ENCODE results near the gene MKLN1.
"Not testable (repeated sequence)": the region's sequence is repeated elsewhere in the genome, so short reads cannot be mapped to it uniquely, and the experiment has no call there.

MKLN1 gene

DNA sequence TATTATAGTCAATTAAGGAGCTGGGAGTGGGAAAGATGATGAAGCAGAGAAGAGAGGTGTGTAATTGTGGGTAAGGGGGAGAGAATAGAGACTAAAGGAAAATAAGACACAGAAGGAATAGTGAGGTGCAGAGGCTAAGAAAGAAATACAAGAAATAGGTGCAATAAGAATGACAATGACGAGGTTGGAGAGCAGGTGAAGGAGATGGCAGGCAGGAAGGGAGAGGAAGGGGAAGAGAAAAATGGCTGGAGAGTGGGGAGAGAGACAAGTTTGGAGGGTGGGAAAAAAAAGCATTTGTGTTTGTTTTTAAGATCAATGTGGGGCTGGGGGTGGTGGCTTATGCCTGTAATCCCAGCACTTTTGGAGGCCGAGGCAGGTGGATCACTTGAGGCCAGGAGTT lies 27.6 kb upstream of the MKLN1 start:
- DNase-seq (ENCODE audit: low read depth, low spot score) = no peak
- TF ChIP-seq, protein P1, sequence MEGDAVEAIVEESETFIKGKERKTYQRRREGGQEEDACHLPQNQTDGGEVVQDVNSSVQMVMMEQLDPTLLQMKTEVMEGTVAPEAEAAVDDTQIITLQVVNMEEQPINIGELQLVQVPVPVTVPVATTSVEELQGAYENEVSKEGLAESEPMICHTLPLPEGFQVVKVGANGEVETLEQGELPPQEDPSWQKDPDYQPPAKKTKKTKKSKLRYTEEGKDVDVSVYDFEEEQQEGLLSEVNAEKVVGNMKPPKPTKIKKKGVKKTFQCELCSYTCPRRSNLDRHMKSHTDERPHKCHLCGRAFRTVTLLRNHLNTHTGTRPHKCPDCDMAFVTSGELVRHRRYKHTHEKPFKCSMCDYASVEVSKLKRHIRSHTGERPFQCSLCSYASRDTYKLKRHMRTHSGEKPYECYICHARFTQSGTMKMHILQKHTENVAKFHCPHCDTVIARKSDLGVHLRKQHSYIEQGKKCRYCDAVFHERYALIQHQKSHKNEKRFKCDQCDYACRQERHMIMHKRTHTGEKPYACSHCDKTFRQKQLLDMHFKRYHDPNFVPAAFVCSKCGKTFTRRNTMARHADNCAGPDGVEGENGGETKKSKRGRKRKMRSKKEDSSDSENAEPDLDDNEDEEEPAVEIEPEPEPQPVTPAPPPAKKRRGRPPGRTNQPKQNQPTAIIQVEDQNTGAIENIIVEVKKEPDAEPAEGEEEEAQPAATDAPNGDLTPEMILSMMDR (IDR thresholded peaks at IDR 0.05; ENCODE audit: low read depth, low read length) = no peak
- in situ Hi-C loops (cut with HindIII; ENCODE audit: low sequenced_read_pairs) = no loop called here
- H3K4me3 ChIP-seq (ENCODE audit: low read depth, low read length) = no peak overlapping the region

DNA sequence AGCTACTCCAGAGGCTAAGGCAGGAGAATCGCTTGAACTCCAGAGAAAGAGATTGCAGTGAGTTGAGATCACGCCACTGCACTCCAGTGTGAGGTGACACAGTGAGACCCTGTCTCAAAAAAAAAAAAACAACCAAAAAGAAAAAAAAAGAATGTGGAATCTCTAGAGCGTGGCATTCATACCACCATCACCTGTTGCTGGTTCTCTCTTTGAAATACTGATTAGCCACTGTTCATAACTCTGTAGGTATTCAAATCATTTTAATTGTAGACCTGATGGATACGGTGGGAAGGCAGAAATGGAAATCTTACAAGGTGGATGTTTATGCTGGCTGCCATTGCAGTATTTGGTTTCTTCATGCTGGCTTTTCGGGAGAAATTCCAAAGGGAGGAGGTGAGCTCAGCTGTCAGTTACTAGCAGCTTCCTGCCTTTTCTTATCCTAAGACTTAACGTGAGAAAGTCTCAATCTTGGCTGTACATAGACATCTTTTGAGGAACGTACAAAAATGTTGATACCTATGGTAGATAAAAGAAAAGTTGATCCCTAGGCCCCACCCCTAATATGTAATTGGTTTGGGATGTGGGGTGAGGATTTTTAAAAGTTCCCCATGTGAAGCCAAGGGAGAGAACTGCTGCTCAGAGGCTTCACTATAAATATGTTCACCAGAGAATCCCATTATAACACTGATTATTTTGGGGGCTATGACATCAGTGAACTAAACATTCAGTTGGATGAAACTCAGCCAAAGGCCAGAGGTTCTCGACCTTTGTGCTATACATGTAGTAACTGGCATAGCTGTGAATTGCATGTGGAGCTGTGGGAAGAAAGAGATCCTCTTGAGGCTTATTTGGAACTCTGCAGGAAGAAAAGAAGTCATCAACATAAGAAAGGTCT lies 26.9 kb upstream of the MKLN1 start:
- TF ChIP-seq, protein P1 (IDR thresholded peaks at IDR 0.05; ENCODE audit: low read depth, low read length) = no peak
- H3K4me3 ChIP-seq (ENCODE audit: low read depth, low read length) = no peak overlapping the region
- in situ Hi-C loops (cut with HindIII; ENCODE audit: low sequenced_read_pairs) = no loop called here
- no peak for DNase-seq (ENCODE audit: low read depth, low spot score)

DNA sequence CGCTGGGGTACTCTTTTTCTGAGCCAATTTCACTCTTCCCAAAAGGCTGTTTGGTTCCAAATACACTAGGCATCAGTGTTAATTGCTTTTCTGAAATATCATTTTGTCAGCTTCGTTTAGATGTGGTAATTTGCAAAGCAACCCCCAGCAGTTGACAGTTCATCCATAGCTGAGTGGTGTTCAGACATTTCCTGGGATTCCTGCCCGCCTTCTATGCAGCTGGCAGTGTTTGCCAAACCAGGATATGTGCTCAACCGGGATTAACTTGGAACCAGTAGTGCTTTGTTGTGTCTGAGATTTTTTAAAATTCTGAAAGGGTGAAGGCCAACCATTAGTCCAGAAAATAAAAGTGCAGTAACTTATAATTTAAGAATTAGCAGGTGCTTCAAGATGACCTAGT lies 25.2 kb upstream of the MKLN1 start:
- DNase-seq (ENCODE audit: low read depth, low spot score) = no peak
- TF ChIP-seq, protein P1 (IDR thresholded peaks at IDR 0.05; ENCODE audit: low read depth, low read length) = no peak
- in situ Hi-C loops (cut with HindIII; ENCODE audit: low sequenced_read_pairs) = no loop called here
- H3K4me3 ChIP-seq (ENCODE audit: low read depth, low read length) = no peak overlapping the region

DNA sequence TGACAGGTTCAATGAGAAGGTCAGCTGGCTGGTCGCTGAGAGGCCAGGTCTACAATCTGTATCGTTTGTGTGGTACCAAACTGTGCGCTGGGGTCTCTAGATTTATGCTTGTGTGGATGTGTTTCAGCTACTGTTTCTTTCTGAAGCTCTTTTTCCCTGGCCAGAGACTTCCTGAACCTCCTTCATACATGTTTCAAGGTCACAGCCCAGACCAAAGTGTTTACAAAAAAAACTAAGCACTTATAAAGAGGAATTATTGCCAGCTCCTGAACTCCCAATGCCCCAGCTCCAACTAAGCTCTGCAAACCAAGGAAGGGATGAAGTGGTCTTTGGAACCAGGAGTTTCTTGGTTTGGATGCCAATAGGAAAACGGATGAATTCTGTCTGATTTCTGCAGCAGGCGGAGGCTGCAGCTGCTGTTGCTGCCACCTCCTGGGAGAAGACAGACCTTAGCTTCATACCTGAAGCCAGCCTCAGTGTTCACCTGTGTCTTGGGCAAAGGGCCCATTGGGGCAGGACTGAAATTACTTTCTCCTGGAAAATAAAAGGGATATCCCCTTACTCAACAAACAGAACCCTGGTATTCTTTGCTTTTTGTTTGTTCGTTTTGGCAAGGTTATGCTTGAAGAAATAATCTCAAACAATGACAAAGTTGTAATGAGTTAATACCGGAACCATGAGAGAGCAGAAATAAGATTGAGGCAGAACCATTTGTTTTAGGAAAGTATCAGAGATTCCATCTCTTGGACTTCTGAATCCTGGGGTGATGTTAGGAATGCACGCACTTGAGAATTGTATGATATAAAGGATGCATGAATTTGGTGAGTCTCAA lies 24.6 kb upstream of the MKLN1 start:
- TF ChIP-seq, protein P1 (IDR thresholded peaks at IDR 0.05; ENCODE audit: low read depth, low read length) = peak; percentile 63
- peak; percentile 30 for DNase-seq (ENCODE audit: low read depth, low spot score)
- no peak overlapping the region for H3K4me3 ChIP-seq (ENCODE audit: low read depth, low read length)
- in situ Hi-C loops (cut with HindIII; ENCODE audit: low sequenced_read_pairs) = no loop called here

DNA sequence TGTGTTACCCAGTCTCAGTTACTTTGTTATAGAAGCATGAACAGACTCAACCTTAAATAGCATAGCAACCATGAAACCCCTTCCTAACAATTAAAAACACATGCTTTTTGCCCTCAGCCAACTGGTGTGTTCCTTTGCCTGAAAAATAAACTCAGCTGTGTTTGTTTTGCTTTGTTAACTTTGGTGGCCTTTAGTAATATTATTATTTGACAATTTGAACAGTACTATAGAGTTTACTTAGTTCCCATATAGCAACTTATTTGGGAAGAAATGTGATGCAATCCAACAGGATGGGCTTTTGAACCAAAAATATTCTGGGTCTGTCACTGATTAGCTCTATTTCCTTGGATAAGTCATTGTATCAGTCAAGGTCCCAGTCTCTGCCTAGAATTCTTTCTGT lies 22.5 kb upstream of the MKLN1 start:
- TF ChIP-seq, protein P1 (IDR thresholded peaks at IDR 0.05; ENCODE audit: low read depth, low read length) = no peak
- H3K4me3 ChIP-seq (ENCODE audit: low read depth, low read length) = no peak overlapping the region
- DNase-seq (ENCODE audit: low read depth, low spot score) = no peak
- in situ Hi-C loops (cut with HindIII; ENCODE audit: low sequenced_read_pairs) = no loop called here

DNA sequence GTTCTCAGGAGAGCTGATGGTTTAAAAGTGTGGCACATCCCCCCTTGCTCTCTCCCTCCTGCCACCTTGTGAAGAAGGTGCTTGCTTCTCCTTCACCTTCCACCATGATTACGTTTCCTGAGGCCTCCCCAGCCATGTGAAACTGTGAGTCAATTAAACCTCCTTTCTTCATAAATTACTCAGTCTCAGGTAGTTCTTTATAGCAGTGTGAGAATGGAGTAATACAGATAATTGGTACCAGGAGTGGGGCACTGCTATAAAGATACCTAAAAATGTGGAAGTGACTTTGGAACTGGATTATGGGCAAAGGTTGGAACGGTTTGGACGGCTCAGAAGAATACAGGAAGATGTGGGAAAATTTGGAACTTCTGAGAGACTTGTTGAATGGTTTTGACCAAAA lies 21.6 kb upstream of the MKLN1 start:
- DNase-seq (ENCODE audit: low read depth, low spot score); H3K4me3 ChIP-seq (ENCODE audit: low read depth, low read length); in situ Hi-C loops (cut with HindIII; ENCODE audit: low sequenced_read_pairs): not testable (repeated sequence)

DNA sequence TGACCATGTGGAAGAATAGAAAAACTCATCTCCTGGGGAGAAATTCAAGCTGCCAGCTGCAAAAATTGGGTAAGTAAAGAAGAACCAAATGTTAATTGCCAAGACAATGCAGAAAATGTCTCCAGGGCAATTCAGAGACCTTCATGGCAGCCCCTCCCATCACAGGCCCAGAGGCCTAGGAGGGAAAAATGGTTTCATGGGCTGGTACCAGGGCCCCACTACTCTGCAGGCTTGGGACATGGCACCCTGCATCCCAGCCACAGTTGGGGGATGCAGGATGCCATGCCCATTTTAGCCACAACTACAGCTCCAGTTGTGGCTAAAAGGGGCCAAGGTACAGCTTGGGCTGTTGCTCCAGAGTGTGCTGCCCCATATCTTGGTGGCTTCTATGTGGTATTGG lies 20.9 kb upstream of the MKLN1 start:
- DNase-seq (ENCODE audit: low read depth, low spot score) = no peak
- TF ChIP-seq, protein P1 (IDR thresholded peaks at IDR 0.05; ENCODE audit: low read depth, low read length) = no peak
- H3K4me3 ChIP-seq (ENCODE audit: low read depth, low read length) = no peak overlapping the region
- in situ Hi-C loops (cut with HindIII; ENCODE audit: low sequenced_read_pairs) = no loop called here
